ENCODE results near the gene ADAR.

DNA sequence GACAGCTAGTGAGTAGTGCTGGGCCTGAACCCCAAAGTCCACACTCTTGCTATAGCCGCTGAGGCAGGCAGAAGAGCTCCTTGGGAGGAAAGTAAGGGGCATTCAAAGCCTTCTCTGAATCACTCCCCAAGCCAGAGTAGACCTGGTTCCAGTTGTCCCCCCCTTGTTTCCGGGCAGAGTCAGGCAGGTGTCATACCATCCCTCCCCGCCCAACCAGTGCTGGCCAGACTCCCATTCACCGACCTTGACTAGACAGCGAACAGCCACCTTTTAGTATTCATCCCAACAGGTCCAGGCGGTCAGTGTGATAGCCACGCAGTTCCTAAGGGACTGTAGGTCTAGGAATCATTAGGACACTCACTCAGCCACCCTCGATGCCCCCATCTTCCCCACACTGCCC lies 28.6 kb downstream of the ADAR start:
- TF ChIP-seq POLR2A (IDR thresholded peaks at IDR 0.05; ENCODE audit: low read depth, low read length) = no peak
- TF ChIP-seq, protein P1, sequence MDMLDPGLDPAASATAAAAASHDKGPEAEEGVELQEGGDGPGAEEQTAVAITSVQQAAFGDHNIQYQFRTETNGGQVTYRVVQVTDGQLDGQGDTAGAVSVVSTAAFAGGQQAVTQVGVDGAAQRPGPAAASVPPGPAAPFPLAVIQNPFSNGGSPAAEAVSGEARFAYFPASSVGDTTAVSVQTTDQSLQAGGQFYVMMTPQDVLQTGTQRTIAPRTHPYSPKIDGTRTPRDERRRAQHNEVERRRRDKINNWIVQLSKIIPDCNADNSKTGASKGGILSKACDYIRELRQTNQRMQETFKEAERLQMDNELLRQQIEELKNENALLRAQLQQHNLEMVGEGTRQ (IDR thresholded peaks at IDR 0.05; ENCODE audit: low read depth, low read length) = no peak
- TF ChIP-seq, protein P2, sequence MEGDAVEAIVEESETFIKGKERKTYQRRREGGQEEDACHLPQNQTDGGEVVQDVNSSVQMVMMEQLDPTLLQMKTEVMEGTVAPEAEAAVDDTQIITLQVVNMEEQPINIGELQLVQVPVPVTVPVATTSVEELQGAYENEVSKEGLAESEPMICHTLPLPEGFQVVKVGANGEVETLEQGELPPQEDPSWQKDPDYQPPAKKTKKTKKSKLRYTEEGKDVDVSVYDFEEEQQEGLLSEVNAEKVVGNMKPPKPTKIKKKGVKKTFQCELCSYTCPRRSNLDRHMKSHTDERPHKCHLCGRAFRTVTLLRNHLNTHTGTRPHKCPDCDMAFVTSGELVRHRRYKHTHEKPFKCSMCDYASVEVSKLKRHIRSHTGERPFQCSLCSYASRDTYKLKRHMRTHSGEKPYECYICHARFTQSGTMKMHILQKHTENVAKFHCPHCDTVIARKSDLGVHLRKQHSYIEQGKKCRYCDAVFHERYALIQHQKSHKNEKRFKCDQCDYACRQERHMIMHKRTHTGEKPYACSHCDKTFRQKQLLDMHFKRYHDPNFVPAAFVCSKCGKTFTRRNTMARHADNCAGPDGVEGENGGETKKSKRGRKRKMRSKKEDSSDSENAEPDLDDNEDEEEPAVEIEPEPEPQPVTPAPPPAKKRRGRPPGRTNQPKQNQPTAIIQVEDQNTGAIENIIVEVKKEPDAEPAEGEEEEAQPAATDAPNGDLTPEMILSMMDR (conservative IDR thresholded peaks at IDR 0.05; ENCODE audit: low read depth, low read length) = no peak
- TF ChIP-seq NFE2L2 (IDR thresholded peaks at IDR 0.05; ENCODE audit: low read depth, low read length) = no peak
- TF ChIP-seq RAD21 (IDR thresholded peaks at IDR 0.05; ENCODE audit: low read length) = no peak
- TF ChIP-seq CHD1 (IDR thresholded peaks at IDR 0.05; ENCODE audit: low read depth, low read length) = no peak
- no peak for TF ChIP-seq FOS (IDR thresholded peaks at IDR 0.05; ENCODE audit: low read depth, low read length)
- no peak for TF ChIP-seq RCOR1 (IDR thresholded peaks at IDR 0.05; ENCODE audit: insufficient replicate concordance, low read length)
- no peak for TF ChIP-seq BHLHE40 (IDR thresholded peaks at IDR 0.05; ENCODE audit: low read depth, low read length)
- TF ChIP-seq MXI1 (IDR thresholded peaks at IDR 0.05; ENCODE audit: borderline replicate concordance, low read depth, low read length) = no peak
- TF ChIP-seq SMC3 (IDR thresholded peaks at IDR 0.05; ENCODE audit: low read depth, low read length) = no peak
- TF ChIP-seq, protein P3, sequence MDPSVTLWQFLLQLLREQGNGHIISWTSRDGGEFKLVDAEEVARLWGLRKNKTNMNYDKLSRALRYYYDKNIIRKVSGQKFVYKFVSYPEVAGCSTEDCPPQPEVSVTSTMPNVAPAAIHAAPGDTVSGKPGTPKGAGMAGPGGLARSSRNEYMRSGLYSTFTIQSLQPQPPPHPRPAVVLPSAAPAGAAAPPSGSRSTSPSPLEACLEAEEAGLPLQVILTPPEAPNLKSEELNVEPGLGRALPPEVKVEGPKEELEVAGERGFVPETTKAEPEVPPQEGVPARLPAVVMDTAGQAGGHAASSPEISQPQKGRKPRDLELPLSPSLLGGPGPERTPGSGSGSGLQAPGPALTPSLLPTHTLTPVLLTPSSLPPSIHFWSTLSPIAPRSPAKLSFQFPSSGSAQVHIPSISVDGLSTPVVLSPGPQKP (IDR thresholded peaks at IDR 0.05; ENCODE audit: borderline replicate concordance, low read depth, low read length) = no peak
- TF ChIP-seq RFX5 (IDR thresholded peaks at IDR 0.05; ENCODE audit: low read depth, low read length) = no peak
- no peak for TF ChIP-seq MAZ (IDR thresholded peaks at IDR 0.05; ENCODE audit: borderline replicate concordance, low read depth, low read length)
